Activated gamma-delta T cell treated with Interleukin-2 at 50 U/mL for 16 hours (primary cell): ENCODE data around the gene GRK1.
A peak's percentile ranks its signal among the peaks of the same experiment; 100 is the strongest.

Experiments used
- DNase-seq: peaks from one replicate; pipeline ENCODE4 v3.0.0-alpha.2; 2020

GRK1 gene

DNA sequence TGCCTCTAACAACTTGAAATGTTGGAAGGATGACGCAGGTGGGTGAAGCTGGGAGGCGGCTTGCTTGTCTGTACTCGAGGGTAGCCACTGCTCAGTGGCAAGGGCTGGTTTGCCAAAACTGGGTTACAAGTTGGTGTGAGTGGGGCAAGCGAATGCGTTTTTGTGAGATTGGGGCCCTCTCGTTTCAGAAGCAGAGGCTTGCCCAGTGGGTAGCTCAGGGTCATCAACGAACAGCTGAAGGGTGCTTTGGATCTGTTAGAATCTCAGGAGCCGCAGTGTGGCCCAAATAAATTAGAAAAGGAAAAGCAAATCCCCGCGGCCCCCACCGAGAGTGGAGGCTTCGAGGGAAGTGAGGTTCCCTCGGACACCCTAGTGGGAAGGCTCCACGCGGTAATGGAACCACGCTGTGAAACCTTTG, 16.3 kb upstream of the GRK1 start:
- DNase-seq, result no peak

DNA sequence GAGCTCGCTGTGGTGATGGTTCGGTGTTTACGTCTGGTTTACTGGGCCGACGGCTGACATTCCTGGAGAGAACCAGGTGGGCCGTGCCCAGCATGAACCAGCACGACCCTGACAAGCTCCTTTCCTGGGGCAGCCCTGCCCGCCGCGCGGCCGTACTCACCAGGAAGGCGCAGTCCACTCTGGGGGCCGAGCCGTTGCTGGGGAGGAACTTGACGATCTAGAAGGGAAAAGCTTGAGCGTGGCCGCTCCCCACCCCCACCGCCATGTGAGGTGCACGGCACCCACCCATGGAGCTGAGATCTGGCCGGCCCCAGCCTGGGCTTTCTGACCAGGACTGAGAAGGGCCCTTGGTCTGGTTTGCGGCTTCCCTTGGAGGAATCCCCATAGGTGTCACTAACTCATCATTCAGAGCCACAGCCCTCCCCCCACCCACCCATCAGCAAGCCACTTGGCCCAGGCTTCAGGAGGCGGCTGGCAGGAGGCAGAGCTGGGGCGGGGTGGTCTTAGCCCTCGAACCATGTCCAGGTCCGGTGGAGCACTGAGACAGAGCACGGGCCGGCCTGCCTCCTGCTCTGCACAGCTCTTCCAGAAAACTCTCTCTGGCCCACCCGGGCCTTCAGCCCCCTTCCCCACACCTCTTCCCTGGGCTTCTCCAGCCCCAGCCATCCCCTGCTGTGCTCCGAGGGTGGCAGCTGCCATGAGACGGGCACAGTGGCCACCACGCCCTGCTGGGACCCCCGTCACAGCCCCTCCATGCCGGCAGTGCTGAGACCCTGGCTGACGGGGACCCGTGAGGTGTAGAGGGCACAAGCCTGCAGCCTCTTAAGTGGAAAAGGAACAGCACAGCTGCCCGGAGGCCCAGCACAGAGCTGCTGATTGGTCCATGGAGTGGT, 15.3 kb upstream of the GRK1 start:
- no peak for DNase-seq

DNA sequence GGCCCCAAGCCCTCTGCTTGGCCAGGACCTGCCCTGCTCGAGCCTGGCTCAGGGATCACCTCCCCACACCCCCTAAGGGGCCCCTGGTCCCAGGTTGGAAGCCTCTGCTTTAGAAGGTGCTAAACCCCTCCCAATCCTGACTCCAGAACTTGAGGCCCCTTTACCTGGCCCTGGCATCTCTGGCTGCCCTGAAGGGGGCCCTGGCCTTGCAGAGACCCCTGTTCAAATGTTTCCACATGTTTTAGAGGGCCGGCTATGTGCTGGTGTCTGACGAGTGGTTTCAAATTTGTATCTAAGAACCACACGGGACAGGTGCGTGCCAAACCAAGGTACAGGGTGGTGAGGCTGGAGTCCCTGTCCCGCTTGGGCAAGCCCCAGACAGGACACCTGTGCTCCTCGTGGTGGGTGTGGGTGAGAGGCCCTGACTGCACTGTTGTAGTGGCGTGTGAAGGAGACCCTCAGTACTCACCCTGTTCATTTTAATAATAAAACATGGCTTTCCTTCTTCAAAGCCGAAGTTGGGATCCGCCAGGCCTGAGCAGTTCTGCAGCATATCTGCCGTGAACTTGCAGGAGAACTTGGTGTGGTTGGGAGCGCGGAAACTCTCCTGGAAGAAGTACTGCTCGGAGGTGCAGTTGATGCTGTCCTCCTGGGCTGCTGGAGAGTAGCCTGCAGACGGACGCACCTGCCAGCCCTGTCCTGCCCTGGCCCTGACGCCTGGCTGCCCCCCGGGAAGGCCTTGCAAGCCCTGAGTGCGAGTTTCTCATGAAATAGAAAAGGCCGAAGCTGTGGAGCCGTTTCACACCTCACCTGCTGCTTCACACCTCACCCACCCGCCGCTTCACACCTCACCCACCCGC, 14.4 kb upstream of the GRK1 start:
- no peak for DNase-seq

DNA sequence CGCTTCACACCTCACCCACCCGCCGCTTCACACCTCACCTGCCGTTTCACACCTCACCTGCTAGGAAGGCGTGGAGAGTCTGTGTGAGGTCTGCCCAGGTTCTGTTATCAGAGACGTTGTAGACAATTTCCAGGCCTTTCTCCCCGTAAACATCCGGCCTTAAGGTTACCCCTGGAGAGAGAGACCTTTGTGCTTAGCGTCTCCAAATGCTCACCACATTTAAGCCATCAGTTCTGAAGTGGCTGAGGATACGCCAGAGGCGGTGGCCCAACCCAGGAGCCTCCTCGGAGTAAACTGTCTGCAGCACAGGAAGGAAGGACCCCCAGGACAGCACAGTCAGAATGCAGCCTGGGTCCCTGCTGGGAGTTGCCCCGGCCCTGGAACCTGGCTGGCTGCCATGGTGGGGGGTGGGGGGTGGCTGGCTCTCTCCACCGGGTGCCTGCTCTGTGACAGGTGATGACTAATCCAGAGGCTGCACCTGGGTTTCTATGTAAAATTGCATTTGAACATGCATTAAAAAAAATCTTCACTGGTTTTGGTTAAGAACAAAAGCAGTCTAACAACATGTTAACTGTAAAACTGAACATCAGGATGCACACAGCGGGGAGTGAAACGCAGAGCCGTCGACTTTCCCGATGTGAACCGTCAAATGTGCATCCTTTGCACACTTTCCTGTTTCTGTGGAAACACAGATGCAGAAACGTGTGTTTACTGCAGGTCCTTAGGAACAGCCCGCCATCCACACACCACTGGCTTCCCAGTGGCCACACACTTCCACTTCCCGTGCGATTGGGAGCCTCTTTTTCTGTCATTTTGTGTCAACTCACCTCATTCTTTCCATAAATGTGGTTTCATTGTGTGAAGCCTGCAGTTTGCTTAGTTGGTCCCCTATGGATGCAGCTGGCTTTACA, 13.5 kb upstream of the GRK1 start:
- peak; percentile 21 for DNase-seq

DNA sequence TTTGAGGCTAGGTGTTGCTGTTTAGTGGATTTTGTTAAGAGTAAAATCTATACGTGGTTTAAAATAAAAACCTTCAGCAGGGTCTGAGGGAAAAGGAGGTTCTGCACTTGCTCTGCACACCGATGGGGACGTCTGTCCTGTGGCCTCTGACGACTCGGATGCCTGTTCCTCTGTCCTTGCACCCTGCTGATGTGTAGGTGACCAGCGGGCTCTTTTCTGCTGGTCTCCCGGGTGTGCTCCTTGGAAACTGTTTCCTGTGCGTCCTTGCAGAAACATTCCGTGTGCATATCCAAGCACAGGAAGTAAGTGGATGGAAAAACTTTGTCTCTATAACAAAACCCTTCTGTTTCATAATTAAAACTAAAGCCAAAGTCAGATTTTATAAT, 12.9 kb upstream of the GRK1 start:
- no peak for DNase-seq

DNA sequence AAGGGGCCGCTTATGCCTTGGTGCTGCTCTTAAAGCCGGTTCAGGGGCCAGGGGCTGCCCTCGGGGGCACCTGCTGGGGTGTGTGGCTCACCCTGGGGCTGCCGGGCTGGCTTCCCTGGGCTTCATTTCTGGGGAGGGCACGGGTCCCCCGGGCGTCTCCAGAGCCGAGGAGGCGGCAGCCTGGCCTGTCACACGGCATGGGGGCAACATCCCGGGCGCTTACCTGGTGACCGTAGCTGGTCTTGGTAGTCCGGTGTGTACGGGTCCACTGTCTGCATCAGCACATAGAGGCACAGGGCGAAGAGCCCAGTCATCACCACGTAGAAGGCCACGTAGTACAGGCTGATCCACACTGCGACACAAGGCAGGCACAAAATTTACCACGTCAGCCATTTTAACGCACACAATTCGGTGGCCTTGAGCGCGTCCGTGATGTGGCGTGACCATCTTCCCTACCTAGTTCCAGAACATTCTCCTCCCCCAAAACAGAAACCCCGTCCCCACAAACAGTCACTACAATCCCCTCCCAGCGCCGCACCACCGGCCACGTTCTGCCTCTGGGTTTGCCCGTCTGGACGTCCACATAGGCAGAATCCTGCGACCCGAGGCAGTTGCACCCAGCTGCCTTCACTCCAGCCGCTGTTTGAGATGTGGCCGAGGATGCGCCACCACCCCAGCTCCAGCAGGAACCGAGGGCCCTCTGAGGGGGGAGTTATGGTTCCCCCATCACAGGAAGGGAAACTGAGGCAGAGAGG, 12.3 kb upstream of the GRK1 start:
- no peak for DNase-seq

DNA sequence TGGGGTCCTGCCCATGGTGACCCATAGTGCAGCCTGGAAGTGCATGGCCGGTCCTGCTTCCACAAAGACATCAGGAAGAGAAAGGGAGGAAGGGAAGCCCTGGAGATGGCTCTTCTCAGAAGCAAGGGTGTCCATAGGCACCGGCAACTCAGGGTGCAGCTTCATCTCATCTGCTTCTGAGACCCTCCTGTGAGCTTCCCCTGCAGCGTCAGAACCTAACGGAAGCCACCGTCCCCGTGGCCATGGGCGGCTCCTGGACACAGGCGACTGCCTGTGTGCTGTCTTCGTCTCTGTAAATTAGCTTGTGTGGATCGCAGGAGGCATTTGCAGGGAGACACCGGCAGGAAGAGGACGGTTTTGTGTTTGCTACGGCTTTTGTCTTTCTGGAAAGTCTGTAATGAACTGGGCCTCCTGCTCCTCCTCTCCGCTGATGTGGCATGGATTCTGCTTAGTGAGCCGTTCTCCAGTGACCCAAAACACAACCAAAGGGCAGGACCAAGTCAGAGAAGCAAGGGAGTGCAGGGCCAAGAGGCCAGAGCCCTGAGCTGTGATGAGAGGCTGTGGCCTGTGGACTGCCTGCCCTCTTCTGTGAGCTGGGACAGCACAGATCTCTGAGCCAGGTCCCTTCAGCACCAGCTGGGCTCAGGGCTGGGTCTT, 11.5 kb upstream of the GRK1 start:
- DNase-seq, result no peak

DNA sequence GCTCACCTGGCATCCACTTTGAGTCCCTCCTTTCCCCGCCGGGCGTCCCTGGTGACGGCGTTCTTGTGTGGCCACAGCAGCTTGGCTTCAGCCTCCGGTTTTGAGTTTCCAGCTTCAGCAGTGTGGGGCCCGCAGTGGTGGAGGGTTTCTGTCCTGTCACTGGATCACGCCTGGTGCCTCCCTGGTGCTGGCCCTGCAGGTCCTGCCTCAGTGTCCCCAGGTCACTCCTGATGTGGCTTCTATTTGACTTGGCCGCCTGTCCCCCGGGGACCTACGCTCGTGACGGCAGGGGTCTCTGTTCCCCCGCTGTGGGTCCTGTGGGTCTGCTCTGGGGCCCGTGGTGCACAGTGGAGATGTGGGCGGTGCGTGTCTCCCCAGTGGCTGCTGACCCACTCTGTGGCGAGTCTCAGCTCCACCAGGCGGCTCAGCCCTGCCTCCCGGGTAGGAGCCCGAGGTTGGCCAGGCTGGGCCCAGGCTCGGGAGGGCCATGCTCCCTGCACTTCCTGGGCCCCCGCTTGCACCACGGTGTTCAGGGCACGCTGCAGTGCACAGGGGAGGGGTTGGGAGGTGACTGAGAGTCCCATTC, 10.9 kb upstream of the GRK1 start:
- DNase-seq, result no peak

DNA sequence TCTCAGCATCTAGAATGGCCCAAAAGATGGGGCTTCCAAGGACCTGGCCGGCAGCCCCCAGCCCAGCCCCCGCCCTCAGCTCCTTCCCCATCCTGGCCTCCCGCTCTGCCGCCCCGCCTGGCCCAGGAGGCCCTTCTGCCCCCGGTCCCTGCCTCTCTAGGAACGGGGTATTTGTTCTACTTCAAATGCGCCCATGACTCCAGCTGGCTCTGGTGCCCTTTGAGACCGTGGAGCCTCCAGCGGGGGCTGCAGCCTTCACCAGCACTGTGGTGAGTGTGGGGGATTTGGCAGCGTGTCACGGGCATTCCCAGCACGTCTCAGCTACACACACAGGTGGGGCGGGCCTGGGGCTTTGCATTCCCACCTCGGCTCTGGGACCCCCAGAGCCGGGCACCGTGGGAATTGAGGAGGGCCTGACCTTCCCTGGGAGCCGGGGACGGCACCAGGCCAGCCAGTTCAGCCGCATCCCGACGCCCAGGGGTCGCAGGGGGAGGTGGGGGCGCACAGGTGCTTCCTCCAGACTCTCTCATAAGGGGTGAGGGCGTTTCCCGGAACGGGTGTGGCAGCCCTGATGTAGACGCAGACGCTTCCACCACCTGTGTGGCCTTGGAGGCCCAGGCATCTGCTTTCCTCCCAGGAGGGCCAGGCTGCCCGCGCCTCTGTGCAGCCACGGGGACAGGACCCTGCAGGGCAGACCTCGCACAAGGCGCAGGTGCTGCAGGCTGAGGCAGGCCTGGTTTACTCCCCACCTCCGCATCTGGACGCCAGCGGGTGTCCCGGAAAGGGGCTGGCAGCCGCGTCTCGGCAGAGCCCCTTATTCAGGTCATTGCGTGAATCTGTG, 10.0 kb upstream of the GRK1 start:
- no peak for DNase-seq

DNA sequence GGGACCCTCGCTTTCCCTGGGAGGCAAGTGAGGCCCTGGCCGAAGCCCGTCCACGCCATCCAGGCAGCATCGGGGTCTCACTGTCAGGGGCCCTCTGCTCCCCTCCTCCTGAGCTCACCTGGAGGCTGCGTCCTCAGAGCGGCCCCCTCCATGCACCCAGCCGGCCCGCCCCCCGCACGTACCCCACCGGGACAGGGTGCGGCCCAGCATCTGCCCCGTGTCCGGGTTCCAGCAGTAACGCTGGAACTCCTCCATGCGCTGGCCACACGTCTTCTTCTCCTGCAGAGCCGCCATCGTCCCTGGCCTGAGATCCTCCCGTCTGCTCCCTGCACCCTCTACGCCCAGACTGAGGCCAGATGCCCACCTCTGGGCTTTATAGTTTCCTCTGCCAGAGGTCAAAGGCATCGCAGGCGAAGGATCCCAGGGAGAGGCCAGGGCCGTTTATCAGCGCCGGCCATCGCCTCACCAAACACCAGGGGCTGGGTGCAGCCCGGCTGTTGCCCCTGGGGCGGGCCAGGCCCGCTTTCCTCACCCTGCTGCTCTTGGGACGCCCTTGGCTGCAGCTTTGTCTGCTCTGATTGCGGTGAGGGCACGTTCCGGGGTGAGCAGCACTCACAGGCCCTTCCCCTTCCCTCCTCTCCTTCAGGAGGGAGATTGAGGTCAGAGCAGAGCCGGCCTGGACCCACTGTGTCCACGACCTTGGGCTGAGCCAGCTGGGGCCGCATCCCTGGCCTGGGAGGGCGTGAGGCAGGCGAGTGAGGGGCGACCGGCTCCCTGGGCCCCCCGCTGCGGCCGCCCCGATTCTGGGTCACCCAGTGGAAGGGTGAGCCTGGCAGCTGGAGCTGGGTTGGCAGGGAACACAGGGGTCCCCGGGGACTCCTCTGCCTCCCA, 8.9 kb upstream of the GRK1 start, which contains the start of gene ATP4B:
Gene ATP4B (minus strand): TSS at position 348 of the 891 bp plus-strand sequence. CDS start 54 bp downstream, at position 294.
- no peak for DNase-seq

DNA sequence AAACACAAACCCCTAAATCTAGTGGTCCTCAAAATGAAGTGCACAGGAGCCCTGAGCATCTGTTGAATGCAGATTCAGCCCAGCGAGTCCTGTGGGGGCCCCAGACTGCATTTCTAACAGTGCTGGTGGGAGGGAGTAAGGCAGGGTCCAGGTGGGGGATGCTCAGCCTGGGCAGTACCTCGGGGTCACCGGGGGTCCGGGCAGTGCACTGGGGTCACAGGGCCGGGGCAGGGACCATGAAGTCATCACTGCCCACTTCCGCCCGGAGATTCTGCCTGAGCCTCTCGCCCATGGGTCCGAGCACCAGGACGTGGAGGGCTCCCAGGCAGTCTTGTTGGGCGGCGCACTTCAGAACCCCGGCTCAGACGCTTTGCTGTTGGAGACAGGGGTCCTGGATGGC, 8.2 kb upstream of the GRK1 start:
- DNase-seq, result no peak

DNA sequence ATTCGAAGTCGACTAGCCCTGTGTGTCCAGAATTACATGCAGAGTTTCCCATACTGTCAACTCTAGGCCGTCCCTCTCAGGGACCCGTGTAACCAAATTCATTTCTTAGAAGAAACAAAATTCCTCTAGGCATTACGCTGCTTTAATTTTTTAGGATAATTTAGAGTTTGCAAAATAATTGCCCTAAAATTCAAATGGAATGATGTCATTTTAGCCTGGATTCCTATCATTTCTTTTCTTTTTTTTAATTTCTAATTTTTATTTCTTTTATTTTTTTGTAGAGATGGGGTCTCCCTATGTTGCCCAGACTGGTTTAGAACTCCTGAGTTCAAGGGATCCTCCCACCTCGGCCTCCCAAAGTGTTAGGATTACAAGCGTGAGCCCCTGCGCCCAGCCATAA, 7.7 kb upstream of the GRK1 start:
- no peak for DNase-seq

DNA sequence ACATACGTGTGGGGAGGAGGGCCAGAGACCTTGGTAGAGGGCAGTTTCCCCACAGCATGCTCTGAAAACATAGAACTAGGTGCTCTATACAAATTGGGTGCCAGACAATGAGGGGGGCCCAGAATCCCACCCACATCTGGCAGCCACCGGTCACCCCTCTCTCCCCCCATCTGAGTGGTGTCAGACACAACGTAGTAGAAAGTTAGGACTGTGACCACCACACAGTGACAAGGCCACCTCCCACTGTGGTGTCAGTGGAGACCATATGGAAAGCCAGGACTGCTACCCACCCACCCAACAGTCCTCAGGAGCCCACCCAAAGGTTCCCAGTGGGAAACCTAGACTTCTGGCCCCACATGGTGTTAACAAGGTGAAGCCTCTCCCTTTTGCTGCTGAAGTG, 7.0 kb upstream of the GRK1 start:
- no peak for DNase-seq

DNA sequence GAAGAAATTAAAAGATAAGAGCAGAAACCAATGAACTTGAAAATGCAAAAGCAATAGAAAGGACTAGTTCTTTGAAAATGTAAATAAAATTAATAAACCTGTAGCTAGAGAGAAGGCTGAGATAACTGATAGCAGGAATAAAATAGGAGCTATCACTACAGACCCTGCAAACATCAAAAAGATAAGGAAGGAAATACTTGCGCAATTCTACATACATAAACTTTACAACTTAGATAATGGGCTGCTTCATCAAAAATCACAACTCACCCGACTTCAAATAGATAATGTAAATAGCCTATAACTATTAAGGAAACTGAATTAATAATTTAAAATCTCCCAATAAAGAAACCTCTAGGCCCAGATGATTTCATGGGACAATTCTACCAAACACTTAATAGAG, 5.5 kb upstream of the GRK1 start:
- DNase-seq, result no peak

DNA sequence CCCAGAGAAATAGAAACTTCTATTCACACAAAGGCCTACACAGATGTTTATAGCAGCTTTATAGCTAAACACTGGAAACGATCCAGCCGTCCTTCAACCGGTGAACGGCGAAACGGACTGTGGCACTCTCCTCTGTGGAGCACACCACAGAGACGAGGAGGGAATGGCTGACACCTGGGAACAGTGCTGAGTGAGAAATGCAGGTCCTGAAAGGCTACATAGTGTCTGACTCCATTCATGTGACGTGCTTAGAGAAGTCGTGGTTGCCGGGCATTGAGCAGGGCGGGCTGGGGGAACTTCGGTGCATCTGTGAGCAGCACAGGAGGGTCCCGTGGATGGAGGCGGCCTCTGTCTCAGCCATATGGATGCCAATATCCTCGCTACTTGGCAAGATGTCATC, 3.1 kb upstream of the GRK1 start:
- no peak for DNase-seq

DNA sequence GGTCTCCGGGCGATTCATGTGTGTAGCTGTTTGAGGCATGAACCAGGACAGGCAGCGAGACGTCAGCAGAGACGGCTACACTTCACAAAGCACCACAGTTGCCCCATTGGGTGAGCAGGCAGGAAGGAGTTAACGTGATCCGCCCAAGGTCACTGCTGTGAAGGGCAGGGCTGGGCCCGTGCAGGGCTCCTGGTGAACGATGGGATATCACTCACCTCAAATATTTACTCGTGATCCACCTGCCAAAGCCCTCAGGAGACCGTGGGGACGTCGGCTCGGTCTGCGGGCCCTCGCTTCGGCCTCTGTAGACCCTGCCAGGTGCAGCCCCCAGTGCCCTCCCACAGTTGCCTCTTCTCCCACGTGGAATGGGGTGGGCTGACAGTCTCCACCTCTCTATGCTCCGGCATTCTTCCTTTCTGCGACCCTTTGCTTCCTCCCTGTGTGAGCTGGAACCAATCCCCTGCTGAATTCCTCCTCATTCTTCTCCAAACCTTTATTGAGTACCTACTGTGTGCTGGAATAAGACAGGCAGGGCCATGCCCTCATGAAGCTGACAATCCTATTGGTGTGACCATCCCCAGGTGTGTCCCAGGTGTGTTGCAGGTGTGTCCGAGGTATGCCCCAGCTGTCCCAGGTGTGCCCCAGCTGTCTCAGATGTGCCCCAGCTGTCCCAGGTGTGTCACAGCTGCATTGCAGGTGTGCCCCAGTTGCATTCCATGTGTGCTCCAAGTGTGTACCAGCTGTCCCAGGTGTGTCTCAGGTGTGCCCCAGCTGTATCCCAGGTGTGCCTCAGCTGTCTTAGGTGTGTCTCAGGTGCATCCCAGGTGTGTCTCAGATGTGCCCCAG, 2.0 kb upstream of the GRK1 start:
- DNase-seq, result no peak

DNA sequence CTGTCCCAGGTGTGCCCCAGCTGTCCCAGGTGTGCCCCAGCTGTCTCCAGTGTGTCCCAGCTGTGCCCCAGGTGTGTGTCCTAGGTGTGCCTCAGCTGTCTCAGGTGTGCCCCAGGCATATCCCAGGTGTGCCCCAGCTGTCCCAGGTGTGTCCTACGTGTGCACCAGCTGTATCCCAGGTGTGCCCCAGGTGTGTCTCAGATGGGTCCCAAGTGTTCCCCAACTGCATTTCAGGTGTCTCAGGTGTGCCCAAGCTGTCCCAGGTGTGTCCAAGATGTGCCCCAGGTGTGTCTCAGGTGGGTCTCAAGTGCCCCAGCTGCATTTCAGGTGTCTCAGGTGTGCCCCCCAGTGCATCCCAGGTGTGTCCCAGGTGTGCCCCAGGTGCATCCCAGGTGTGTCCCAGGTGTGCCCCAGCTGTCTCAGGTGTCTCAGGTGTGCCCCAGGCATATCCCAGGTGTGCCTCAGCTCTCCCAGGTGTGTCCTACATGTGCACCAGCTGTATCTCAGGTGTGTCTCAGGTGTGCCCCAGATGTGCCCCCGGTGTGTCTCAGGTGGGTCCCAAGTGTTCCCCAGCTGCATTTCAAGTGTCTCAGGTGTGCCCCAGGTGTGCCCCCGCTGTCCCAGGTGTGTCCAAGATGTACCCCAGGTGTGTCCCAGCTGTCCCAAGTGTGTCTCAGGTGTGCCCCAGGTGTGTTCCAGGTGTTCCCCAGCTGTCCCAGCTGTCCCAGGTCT, 1.3 kb upstream of the GRK1 start:
- no peak for DNase-seq

DNA sequence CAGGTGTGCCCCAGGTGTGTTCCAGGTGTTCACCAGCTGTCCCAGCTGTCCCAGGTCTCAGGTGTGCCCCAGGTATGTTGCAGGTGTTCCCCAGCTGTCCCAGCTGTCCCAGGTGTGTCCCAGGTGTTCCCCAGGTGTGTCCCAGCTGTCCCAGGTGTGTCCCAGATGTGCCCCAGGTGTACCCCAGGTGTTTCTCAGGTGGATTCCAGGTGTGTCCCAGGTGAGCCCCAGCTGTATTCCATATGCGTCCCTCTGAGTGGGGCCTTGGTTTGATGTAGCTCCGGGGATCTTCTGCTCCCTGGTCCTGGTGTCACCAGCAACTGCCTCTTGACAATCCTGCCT, 719 bp upstream of the GRK1 start:
- no peak for DNase-seq
